Right lobe of liver (tissue), 4 donors: ENCODE measurements around the gene PHYHD1.

Experiments
- POLR2A ChIP-seq: fragments of 450-650 bp; IDR thresholded peaks from one replicate; pipeline ENCODE4 v1.6.1; 2017; ENCODE audit warnings: antibody characterized with exemption, mild to moderate bottlenecking
- TF ChIP-seq, protein P1 (sequence below), 4 donors: fragments of 200-600 bp in 3 of 4; fragments of 450-650 bp in 1 of 4; IDR thresholded peaks; one replicate each; pipeline versions ENCODE4 v1.5.1 to v1.8.0; 2016 to 2022; ENCODE audit warnings: antibody characterized with exemption in 4 of 4, mild to moderate bottlenecking in 2 of 4
- donor health status: DM: no; HTN: no; CAD: no.
- donor health status: DM: no; HTN: no; CAD: no.
- donor health status: DM: no; HTN: yes; CAD: no.

DNA sequence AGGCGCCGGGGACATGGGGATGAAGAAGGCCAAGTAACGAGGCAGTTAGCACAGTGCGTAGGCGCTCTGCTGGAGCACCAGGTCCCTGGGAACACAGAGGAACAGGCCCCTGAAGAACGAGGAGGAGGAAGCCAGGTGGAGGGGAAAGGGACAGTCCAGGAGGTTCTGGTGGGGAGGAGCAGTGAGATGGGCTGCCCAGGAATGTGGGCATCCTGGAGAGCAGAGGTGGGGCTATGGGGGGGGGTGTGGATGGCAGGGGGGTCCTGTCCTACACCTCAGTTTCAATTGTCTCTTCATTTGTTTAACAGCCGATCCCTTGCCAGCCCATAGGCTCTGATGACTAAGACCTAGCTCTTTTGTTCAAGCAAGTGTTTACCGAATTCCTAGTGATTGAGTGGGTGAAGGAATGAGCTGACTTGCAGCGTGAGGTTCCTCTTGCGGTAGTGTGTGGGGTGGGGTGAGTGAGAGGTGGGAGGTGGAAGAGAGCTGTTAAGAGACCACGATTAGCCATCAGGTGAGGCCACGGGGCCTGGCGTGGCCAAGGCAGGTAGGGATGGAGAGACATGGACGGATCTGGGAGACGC lies 8.4 kb upstream of the PHYHD1 start:
- TF ChIP-seq, protein P1, sequence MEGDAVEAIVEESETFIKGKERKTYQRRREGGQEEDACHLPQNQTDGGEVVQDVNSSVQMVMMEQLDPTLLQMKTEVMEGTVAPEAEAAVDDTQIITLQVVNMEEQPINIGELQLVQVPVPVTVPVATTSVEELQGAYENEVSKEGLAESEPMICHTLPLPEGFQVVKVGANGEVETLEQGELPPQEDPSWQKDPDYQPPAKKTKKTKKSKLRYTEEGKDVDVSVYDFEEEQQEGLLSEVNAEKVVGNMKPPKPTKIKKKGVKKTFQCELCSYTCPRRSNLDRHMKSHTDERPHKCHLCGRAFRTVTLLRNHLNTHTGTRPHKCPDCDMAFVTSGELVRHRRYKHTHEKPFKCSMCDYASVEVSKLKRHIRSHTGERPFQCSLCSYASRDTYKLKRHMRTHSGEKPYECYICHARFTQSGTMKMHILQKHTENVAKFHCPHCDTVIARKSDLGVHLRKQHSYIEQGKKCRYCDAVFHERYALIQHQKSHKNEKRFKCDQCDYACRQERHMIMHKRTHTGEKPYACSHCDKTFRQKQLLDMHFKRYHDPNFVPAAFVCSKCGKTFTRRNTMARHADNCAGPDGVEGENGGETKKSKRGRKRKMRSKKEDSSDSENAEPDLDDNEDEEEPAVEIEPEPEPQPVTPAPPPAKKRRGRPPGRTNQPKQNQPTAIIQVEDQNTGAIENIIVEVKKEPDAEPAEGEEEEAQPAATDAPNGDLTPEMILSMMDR (IDR thresholded peaks at IDR 0.05): no peak
- TF ChIP-seq POLR2A: no peak
